ENCODE data around the gene DMKN.

- TF ChIP-seq REST (IDR thresholded peaks at IDR 0.05) (no peak), CTCF (IDR thresholded peaks at IDR 0.05; ENCODE audit: low read depth, low read length, missing input control) (no peak), JUND (IDR thresholded peaks at IDR 0.05) (no peak), YY1 (IDR thresholded peaks at IDR 0.05) (no peak), GABPA (IDR thresholded peaks at IDR 0.05 in 1 of 2, conservative IDR thresholded peaks at IDR 0.05 in 1 of 2) (no peak), MAX (IDR thresholded peaks at IDR 0.05) (no peak)
Observed at GRCh38 chr19:35540356-35540927, 27.0 kb upstream of the DMKN start.
